Esophagus squamous epithelium (tissue), 4 donors: ENCODE measurements around the gene KCNQ1.

Experiments used
- CTCF ChIP-seq, 6 experiments: fragments of 450-650 bp in 4 of 6; fragments of 200-600 bp in 2 of 6; sonication (generic) in 2 of 6; IDR thresholded peaks; one replicate each; pipeline ENCODE4 v1.5.1; 2016 to 2019; ENCODE audit warnings: antibody characterized with exemption in 6 of 6, mild to moderate bottlenecking in 4 of 6, moderate library complexity in 4 of 6
- POLR2A ChIP-seq, 4 donors: fragments of 450-650 bp; IDR thresholded peaks; one replicate each; pipeline ENCODE4 v1.6.1; 2017; ENCODE audit warnings: antibody characterized with exemption in 4 of 4, mild to moderate bottlenecking in 4 of 4, moderate library complexity in 3 of 4

GRCh38 chr11:2426221-2426620 lies 18.6 kb upstream of the KCNQ1 start:
- TF ChIP-seq CTCF (IDR thresholded peaks at IDR 0.05) (no peak), POLR2A (IDR thresholded peaks at IDR 0.05) (no peak)
